Suprapubic skin (tissue), 4 donors: ENCODE data around the gene SLC7A11.

Experiments
- CTCF ChIP-seq, 2 donors: fragments of 200-600 bp in 1 of 2; fragments of 450-650 bp in 1 of 2; sonication (generic) in 1 of 2; IDR thresholded peaks; one replicate each; pipeline ENCODE4 v1.5.1; 2016 to 2019; ENCODE audit warnings: antibody characterized with exemption in 2 of 2, mild to moderate bottlenecking in 1 of 2, moderate library complexity in 1 of 2
- EP300 ChIP-seq: sonication (generic); formaldehyde crosslinking; IDR thresholded peaks from one replicate; pipeline ENCODE4 v1.6.1; 2017; ENCODE audit warnings: antibody characterized with exemption
- POLR2AphosphoS5 ChIP-seq, 3 donors: sonication (generic); formaldehyde crosslinking; IDR thresholded peaks; one replicate each; pipeline ENCODE4 v1.6.1; 2017; ENCODE audit warnings: antibody characterized with exemption in 3 of 3

- TF ChIP-seq CTCF (IDR thresholded peaks at IDR 0.05) (no peak), POLR2AphosphoS5 (IDR thresholded peaks at IDR 0.05) (no peak), EP300 (no peak)
Observed at GRCh38 chr4:138259271-138259670, 17.1 kb upstream of the SLC7A11 start.
